ENCODE measurements around the gene AURKB.
A peak's percentile ranks its signal among the peaks of the same experiment; 100 is the strongest.
"Not testable (repeated sequence)": the region's sequence is repeated elsewhere in the genome, so short reads cannot be mapped to it uniquely, and the experiment has no call there.

The AURKB gene

GRCh38 chr17:8209907-8210760, at the start of gene AURKB:
AURKB (minus strand) TSS chr17:8210575; CDS start chr17:8210224, 351 bp downstream.
- peak; percentile 73 for DNase-seq

GRCh38 chr17:8257801-8258200, 47.4 kb upstream of the AURKB start:
- DNase-seq = no peak

GRCh38 chr17:8256691-8257090, 46.3 kb upstream of the AURKB start:
- no peak for DNase-seq

- DNase-seq = no peak
Measured at GRCh38 chr17:8256291-8256690, 45.9 kb upstream of the AURKB start.

DNA sequence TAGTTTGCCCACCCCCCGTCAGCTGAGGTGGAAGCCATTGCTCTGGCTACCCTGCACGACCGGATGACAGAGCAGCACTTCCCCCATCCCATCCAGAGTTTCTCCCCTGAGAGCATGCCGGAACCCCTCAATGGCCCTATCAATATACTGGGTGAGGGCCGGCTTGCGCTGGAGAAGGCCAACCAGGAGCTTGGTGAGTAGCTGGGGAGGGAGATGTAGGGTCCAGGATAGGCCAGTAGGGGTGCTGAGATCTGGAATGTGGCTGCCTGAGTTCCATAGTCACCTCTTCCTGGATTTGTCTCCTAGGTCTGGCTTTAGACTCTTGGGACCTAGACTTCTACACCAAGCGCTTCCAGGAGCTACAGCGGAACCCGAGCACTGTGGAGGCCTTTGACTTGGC, 45.1 kb upstream of the AURKB start:
- DNase-seq = no peak

GRCh38 chr17:8254881-8255280, 44.5 kb upstream of the AURKB start:
- DNase-seq = no peak

DNA sequence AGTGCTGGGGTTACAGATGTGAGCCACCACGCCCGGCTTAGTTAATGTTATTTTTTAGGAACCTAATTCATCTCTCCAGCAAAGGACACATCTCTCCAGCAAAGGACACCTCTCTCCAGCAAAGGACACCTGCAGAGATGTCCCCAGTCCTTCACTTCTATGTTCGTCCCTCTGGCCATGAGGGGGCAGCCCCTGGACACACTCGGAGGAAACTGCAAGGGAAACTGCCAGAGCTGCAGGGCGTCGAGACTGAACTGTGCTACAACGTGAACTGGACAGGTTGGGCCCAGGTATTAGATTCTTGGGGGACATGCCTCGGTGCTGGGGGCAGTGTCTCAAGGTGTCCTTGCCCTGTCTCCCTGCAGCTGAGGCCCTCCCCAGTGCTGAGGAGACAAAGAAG, 43.4 kb upstream of the AURKB start:
- DNase-seq = no peak

- not testable (repeated sequence) for DNase-seq
Measured at GRCh38 chr17:8251411-8251810, 41.0 kb upstream of the AURKB start.

DNA sequence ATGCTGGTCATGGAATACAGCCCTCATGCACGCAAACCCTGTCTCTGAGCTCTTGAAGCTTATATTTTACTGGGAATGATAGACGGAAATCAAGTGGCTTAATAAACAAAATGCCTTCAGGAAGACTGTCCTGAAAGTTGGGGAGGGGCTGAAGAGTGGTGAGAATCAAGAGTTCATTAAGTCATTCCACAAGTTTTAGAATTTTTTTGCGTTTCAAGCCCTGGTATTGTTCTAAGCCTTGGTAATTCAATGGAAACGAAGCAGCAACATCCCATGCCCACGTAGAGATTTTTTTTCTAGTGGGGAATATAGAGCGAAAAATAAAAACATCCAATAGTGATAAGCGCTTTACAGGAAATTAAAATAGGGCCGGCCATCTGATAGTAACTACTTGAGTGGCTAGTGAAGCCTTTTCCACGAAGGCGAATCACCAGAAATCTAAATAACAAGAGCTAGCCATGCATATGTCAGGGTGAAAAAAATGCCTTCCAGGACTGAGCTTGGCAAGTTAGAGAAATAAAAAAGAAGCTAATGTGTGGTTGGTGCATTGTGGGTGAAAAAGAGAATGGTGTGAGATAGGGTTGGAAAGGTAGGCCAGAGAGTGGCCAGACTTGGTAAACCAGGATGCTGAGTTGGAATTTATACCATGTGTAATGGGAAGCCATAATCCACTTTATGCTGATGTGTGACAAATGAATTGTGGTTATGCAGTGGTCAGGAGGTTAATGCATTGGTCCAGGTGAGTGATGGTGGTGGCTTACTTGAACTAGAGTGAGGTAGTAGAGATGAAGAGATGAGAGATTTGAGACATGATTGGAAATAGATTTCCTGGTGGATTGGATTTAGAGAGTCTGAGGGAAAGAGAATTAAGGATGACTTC, 39.5 kb upstream of the AURKB start:
- DNase-seq = no peak

DNA sequence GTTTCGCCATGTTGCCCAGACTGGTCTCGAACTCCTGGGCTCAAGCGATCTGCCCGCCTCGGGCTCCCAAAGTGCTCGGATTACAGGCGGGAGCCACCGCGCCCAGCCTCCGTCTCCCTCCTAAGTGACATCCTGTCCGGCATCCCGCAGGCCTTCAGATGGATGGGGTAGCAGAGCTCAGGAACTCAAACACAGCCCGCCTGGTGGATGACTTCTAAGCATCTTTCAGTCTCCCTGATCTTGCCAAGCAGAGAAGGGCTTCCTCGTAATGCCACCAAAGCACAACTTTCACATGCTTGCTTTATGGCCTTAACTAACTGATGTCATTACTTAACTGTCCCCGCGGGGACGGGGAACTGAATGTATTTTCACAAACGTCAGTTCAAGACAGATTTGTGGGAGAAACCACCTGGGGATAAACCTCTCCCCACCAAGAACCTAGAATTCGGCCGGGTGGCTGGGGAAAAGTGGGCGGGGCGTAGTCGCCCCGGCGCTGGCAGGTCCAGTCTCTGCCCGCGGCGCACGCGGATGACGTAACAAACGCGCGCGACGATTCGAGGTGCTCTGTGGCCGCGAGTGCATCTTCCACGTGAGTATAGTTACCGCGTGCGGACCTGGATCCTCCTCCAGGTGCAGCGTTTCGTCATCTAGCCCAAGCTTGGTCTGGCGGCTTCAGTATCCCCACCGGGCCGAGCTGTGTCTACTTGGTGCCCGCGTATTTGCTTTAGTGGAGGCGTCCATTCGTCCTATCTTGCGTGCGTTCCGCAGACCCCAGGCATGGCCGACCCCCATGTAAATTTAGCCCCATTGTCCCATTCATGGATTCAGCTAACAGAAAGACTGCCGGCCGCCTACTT, 38.6 kb upstream of the AURKB start, which contains the start of gene PFAS:
TSS of gene PFAS (plus strand) at position 539 of the 857 bp plus-strand sequence. CDS start 4,649 bp downstream, outside the sequence.
- peak; percentile 83 for DNase-seq

DNA sequence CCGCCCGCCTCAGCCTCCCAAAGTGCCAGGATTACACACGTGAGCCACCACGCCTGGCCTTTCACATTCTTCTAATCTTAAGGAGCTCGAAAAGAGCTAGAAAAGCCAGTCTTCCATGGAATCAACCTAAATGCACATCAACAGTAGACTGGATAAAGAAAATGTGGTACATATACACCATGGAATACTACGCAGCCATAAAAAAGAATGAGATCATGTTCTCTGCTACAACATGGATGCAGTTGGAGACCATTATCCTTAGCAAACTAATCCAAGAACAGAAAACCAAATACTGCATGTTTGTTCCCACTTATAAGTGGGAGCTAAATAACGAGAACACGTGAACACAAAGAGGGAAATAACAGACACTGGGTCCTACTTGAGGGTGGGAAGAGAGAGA, 34.4 kb upstream of the AURKB start:
- no peak for DNase-seq

DNA sequence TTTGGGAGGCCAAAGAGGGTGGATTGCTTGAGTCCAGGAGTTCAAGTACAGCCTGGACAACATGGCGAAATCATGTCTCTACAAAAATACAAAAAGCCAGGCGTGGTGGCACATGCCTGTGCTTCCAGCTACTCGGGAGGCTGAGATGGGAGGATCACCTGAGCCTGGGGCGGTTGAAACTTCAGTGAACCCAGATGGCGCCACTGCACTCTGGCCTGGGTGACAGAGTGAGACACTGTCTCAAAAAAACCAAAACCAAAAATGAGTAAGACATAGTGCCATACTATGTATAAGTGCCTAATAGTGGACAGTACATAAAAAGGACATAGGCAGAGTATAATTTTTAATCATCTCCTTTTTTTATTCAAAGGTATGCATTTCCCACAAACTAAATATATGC, 33.5 kb upstream of the AURKB start:
- DNase-seq = no peak

DNA sequence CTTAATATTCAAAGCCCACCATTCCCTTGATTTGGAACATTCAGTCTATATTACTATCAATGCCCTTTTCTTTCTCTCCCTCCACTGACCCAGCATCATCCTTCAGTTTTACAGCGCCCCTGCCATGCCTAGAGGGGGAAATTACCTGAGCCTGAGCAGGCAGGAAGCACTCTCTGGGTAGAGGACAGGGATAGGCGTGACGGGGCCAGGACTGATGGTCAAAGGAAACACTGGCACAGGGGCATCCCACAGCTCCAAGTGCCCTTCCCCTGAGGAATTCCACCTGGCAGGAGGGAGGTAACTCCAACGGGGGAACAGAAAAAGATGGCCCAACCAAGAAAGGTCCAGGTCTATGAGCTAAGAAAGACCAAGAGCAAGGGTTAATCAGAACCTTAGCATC, 27.5 kb upstream of the AURKB start:
- no peak for DNase-seq

- no peak for DNase-seq
Measured at GRCh38 chr17:8237175-8237574, 26.8 kb upstream of the AURKB start.

DNA sequence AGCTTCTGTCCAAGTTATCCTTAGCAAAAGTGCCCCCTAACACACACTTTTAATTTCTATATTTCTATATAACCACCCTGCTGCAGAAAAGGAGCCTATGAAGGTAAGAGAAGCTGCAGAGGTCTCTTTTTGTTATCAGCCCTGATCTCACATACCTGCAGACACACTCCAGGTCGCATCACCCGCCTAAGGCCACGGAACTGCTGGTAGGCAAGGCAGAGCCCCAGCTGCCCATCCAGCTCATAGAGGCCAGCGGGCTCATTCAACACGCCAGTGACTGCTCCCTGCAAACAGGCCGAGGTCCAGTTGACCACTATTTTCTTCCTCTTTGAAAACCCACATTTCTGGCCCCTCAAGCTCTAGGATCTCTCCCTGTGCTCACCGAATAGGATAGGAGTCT, 25.3 kb upstream of the AURKB start:
- DNase-seq = no peak

DNA sequence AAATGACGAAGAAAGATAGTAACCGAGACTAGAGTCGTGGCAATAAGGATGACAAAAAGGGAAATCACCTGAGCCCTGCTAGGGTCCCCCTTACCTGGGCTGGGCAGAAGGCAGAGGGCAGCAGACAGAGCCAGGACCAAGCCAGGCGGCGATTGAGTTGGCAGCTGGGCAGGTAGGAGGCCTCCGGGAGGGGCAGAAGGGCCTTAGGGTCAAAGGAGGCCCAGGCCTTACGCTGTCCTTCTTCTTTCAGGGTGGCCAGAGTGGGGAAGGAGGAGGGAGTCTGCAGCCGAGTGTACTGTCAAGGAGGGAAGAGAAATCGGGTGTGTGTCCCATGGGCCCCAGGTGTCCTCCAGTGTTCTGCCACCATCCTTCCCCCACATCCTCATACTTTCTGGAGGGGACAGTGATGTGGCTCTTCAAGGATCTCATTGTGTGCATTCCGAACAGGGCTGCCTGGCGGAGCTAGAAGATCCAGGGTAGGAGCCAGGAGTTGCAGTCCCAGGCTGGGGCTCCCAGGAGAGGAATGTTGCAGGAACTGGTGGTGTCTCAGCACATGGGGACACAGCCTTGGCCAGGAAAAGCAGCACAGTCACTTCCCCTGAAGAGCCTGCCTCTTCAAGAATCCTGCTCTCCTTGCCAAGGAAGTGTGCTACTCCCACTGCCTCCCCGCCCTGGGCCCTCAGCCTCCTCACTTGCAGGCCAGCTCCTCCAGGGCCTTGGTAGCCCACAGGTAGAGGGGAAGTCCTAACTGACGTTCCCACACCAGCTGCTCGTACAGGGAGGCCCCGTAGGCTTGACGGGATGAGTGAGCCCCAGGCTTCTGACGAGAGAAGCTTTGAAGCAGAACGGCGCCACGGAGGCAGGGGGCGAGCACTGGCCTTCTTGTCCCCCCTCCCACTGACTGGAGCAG, 24.2 kb upstream of the AURKB start:
- DNase-seq = no peak

GRCh38 chr17:8231701-8232100, 21.3 kb upstream of the AURKB start:
- DNase-seq = no peak

GRCh38 chr17:8227238-8227581, 16.8 kb upstream of the AURKB start:
- DNase-seq = no peak

DNA sequence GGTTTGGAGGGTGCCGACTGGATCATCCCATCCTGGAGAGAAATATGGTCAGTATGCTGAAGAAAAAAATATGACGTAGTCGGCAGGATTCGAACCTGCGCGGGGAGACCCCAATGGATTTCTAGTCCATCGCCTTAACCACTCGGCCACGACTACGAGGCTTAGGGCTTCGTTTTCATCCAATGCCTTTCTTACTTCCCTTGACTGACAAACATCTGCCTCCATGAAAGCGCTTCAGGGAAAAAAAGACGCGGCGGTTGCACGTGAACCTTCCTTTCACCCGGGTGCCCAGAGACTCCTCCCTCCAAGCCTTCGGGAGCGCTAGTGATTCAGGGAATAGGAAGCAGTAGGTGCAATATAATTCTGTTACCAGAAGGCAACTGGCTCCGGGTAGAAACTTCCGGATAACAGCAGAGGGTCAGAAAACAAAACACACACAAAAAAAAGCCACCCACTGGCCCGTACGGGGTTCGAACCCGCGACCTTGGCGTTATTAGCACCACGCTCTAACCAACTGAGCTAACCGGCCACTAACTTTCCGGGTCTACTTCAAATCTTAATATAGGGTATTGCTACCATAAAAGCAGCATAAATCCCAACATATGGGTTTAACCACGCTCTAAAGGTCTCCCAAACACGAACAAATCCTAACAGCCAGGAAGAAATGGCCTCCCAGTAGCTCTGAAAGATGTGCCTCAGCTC, 16.3 kb upstream of the AURKB start:
- DNase-seq = no peak

GRCh38 chr17:8225813-8226535, 15.6 kb upstream of the AURKB start:
- DNase-seq = no peak

All from NK-92 treated with Interleukin-12 subunit alpha and Interleukin-12 subunit beta, amount 100 ng/mL, for 24 hours (cell line).